ENCODE measurements around the gene TBX3. TPM values are rescaled to one million over a fixed set of nuclear protein-coding genes. Genes with fewer than 3 reads are reported as not detected.

The TBX3 gene
- total and polyA plus RNA-seq, 4 donors, result 5.8 to 26.8 (median 17.6) TPM

- Histone ChIP-seq H3K4me1 (ENCODE audit: control insufficient read depth in 4 of 4, insufficient read depth in 4 of 4, low read length in 3 of 4) (peaks cover 2 to 23% (median 6%) of the 10 kb centered on the region in 4 donors), H3K4me3 (ENCODE audit: low read depth in 1 of 3, low read length in 3 of 3) (peak overlapping the region; percentile 63 to 83 (median 79)), H3K27me3 (ENCODE audit: control insufficient read depth in 4 of 4, insufficient read depth in 4 of 4, low read length in 3 of 4) (no peaks in the 10 kb centered on the region), H3K27ac (ENCODE audit: low read depth in 1 of 2, low read length in 2 of 2) (peak overlapping the region; percentile 93 to 95), H3K9ac (ENCODE audit: low read depth in 1 of 2, low read length in 2 of 2) (peak overlapping the region; percentile 92 to 97), H3K9me3 (ENCODE audit: control insufficient read depth in 4 of 4, low read length in 3 of 4) (no peaks in the 10 kb centered on the region), H3K36me3 (ENCODE audit: control insufficient read depth in 4 of 4, insufficient read depth in 3 of 4, low read depth in 1 of 4, low read length in 3 of 4) (peaks cover 0 to 4% (median 1%) of the 10 kb centered on the region in 4 donors)
- TF ChIP-seq FOXA2 (IDR thresholded peaks at IDR 0.05) (no peak), ATF3 (IDR thresholded peaks at IDR 0.05) (peak; percentile 40)
- no peak for DNase-seq (ENCODE audit: low spot score)
- WGBS, result under 1% methylated on average over 19 of the region's 19 CpGs
Observed at GRCh38 chr12:114683709-114684097, 272 bp downstream of the TBX3 start.

- Histone ChIP-seq H3K4me3 (ENCODE audit: low read depth in 1 of 3, low read length in 3 of 3) (peak overlapping the region; percentile 63 to 83 (median 79)), H3K9me3 (ENCODE audit: control insufficient read depth in 4 of 4, low read length in 3 of 4) (no peaks in the 10 kb centered on the region), H3K9ac (ENCODE audit: low read depth in 1 of 2, low read length in 2 of 2) (peak overlapping the region; percentile 92 to 97), H3K27ac (ENCODE audit: low read depth in 1 of 2, low read length in 2 of 2) (peak overlapping the region; percentile 93 to 95), H3K4me1 (ENCODE audit: control insufficient read depth in 4 of 4, insufficient read depth in 4 of 4, low read length in 3 of 4) (peaks cover 2 to 23% (median 8%) of the 10 kb centered on the region in 4 donors), H3K27me3 (ENCODE audit: control insufficient read depth in 4 of 4, insufficient read depth in 4 of 4, low read length in 3 of 4) (no peaks in the 10 kb centered on the region), H3K36me3 (ENCODE audit: control insufficient read depth in 4 of 4, insufficient read depth in 3 of 4, low read depth in 1 of 4, low read length in 3 of 4) (peaks cover 0 to 4% (median 2%) of the 10 kb centered on the region in 4 donors)
- peak in 1 of 2 donors; percentile 17 for TF ChIP-seq RAD21 (IDR thresholded peaks at IDR 0.05)
- no peak for TF ChIP-seq TAF1 (conservative IDR thresholded peaks at IDR 0.05)
- no peak for DNase-seq (ENCODE audit: low spot score)
- WGBS, result 1% methylated on average over 56 of the region's 56 CpGs
Observed at GRCh38 chr12:114682785-114683708, 928 bp downstream of the TBX3 start.

- TF ChIP-seq CTCF (IDR thresholded peaks at IDR 0.05; ENCODE audit: low read depth, low read length, missing input control) (no peak), REST (IDR thresholded peaks at IDR 0.05) (peak; percentile 22), RXRA (IDR thresholded peaks at IDR 0.05) (peak; percentile 20 to 44), YY1 (IDR thresholded peaks at IDR 0.05) (peak; percentile 49), JUND (IDR thresholded peaks at IDR 0.05) (no peak), HNF4A (conservative IDR thresholded peaks at IDR 0.05) (peak; percentile 16 to 20), TAF1 (conservative IDR thresholded peaks at IDR 0.05) (peak; percentile 19)
- H3K4me1 ChIP-seq (ENCODE audit: control insufficient read depth in 4 of 4, insufficient read depth in 4 of 4, low read length in 3 of 4), result peaks cover 2 to 23% (median 8%) of the 10 kb centered on the region in 4 donors
- H3K27me3 ChIP-seq (ENCODE audit: control insufficient read depth in 4 of 4, insufficient read depth in 4 of 4, low read length in 3 of 4), result no peaks in the 10 kb centered on the region
- peak overlapping the region; percentile 93 to 95 for H3K27ac ChIP-seq (ENCODE audit: low read depth in 1 of 2, low read length in 2 of 2)
- H3K4me3 ChIP-seq (ENCODE audit: low read depth in 1 of 3, low read length in 3 of 3), result peak overlapping the region; percentile 63 to 83 (median 79)
- peak overlapping the region; percentile 92 to 97 for H3K9ac ChIP-seq (ENCODE audit: low read depth in 1 of 2, low read length in 2 of 2)
- no peaks in the 10 kb centered on the region for H3K9me3 ChIP-seq (ENCODE audit: control insufficient read depth in 4 of 4, low read length in 3 of 4)
- DNase-seq (ENCODE audit: low spot score), result no peak
- H3K36me3 ChIP-seq (ENCODE audit: control insufficient read depth in 4 of 4, insufficient read depth in 3 of 4, low read depth in 1 of 4, low read length in 3 of 4), result peaks cover 0 to 9% (median 3%) of the 10 kb centered on the region in 4 donors
- 15% methylated on average over 10 of the region's 10 CpGs for WGBS
Observed at GRCh38 chr12:114682106-114682784, 1.7 kb downstream of the TBX3 start.

All from liver (tissue), 9 donors.